NCI-H2107 treated with DMSO at 0.1 percent for 48 hours (cell line): ENCODE results near the gene SLC2A10.

Source experiments
- DNase-seq: peaks from one replicate; lab custom pipeline; 2025; ENCODE audit not compliant: unreplicated experiment; lab: John Stamatoyannopoulos, UW

Gene SLC2A10

DNA sequence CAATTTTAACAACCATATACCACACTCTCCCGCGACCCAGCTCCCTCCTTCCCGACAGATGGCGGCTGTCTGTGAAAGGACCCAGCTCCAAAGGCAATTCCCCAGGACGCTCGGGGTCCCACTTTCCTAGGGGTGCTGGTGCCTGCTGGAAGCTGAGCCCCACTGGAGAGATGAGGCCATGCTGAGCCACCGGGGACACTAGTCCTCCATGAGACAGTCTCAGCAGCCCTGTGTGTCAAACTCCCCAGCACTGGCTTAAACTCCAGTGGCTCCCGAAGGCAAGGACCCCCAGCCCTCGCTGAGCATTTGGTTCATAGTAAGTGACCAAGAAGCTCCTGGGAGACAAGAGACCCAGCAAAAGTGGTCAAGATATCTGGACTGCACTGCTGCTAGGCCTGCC is 52.1 kb downstream of the SLC2A10 start:
- DNase-seq, result no peak

DNA sequence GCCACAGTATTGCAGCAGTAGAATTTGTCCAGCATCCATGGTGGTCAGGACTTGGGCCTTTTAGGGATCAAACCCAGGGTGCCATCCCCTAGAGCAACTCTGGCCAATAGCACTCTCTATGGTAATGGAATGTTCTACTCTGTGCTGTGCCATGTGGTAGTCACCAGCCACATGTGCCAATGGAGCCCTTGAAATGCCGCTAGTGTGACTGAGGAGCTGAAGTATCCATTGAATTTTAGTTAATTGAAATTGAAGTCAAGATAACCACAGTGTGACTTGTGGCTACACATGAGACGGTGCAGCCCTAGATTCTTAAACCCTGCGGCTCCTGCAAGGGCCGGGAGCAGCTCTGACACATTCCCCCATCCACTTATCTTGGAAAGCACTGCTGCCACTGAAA is 54.6 kb downstream of the SLC2A10 start:
- DNase-seq, result no peak

DNA sequence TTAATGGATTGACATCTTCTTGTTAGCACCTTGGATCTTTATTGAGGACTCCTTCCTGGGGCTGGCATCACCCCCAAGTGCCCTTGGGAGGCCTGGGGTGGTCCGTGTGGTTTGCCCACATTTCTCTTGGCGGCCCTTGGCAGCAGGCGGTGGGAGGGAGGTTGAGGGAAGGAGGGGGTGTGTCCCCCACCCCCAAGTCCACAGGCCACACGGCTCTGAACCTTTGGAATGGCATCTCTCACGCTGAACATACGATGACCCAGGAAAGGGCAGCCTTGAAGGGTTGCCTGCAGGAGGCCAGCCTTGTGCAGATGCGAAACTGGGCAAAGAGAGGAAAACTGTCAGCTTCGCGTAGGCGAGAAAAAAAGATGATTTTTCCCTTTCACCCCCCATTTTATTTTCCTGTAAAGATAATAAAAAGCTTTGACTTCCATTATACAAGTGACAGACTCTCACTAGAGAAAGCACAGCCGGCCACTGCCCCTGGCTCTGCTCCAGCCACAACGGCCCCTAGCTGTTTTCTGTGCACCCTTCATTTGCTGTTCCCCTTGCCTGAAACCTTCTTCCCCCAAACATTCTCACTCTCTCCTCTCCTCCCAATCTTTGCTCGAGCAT is 56.2 kb downstream of the SLC2A10 start:
- no peak for DNase-seq

DNA sequence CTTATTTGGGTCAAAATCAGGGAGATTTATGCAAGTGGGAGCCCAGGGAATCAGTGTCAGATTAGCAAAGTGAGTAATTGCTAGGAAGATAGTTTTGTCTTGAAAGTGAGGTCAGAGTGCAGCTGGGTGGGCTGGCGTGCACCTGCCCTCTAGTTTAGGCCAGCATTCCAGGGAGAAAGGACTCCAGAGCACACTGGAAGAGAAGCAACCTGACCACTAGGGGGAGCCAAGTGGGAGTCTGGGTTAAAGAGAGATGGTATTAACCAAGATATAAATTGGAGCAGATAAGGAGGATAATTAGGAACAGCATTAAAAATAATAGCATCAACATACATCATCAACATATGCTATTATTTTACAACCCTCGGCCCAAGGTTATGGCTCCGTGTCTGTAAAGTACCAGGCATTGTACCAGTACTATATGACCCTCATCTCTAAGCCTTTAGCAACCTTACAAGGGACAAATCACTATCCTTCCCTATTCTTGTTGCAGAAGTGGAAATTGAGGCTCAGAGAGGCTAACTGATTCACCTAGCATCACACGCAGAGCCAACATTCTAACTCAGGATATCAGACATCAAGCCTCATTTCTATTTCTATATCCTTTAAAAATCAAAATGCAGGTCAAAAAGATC is 57.8 kb downstream of the SLC2A10 start:
- DNase-seq, result peak; percentile 1

DNA sequence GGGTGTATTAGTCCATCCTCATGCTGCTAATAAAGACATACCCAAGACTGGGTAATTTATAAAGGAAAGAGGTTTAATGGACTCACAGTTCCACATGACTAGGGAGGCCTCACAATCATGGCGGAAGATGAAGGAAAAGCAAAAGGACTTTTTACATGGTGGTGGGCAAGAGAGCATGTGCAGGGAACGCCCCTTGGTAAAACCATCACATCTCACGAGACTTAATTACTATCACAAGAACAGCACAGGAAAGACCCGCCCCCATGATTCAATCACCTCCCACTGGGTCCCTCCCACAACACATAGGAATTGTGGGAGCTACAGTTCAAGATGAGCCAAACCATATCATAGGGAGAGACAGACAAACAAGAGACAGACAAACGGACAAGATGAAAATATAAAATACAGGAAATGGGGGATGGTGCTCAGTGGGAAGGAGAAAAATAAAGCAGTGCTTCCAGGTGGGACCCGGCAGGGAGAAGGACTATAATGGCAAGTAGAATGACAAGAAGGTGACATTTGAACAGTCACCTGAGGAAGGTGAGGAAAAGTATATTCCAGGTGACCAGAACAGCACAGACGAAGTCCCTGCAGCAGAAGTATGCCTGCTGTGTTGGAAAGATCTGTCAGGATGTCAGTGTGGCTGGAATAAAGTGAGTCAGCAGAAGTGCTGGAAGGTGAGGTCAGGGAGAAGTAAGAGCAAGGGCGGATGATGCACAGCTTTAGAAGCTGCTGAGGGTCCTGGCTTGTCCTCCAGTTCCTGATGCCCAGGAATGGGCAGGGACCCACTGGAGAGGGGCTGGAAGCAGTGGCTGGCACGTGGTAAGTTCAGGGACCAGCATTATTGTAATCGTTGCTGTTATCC is 61.1 kb downstream of the SLC2A10 start:
- DNase-seq, result no peak

DNA sequence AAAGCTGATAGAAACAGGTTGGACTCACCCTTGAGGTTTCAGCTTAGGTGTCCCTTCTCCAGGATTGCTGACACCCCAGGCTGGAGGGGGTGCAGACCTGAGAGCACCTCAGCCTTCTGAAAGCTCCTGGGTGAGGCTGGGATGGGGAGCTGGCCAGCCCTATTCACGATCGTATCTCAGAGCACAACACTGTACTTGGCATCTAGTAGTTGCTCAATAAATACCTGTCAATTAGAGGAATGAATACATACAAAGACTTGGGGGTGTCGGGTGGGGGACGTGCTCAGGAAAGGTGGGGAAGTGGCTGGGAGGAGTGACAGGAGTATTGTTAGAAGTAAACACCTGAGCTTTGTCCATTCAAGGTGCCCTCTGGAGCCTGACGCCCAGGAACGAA is 61.7 kb downstream of the SLC2A10 start:
- DNase-seq, result no peak

DNA sequence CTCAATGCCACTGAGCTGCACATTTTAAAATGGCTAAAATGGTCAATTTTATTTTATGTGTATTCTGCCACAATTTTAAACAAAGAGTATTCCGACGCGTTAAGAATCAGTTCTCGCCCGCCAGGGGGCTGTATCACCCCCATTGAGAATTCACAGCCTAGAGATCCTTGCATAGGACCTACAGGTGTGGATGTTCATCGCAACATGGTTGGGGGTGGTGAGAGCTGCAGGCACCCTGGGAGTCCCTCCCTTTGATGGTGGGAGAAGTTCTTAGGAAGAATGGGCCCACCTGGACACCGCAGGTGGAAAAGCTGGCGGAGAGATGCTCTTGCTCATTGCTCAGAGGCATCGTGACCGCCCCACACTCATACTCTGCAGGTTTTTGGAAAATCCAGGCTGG is 63.5 kb downstream of the SLC2A10 start:
- DNase-seq, result no peak

DNA sequence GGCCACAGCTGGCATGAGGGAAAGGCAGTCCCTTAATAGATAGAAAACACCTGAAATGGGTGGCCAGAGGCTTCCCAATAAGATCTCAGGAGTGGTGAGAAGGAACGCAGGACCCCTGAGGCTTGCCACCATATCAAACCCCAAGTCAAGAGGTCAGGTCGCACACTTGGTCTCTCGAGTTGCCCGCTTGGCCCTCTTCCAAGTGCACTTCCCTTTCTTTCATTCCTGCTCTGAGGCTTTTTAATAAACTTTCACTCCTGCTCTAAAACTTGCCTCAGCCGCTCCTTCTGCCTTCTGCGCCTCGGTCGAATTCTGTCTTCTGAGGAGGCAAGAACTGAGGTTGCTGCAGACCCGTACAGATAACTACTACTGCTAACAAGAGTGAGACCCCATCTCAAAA is 64.2 kb downstream of the SLC2A10 start:
- no peak for DNase-seq

DNA sequence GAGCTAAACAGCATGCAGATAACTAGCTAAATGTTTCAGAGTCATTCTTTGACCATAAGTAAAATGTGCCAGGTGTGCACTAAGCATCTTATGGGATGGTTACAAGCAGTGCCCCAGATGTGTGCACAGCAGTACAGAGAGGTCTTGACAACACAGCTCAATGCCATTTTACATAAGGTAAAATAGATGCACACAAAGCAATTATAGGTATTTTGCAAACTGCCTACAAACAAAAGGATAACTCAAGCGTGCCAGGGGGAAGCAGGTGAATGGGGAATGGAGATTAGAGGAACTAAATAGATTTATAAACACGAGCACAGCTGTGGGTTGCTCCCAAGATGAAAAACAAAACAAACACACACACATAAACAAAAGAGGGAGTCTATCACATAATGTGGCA is 64.8 kb downstream of the SLC2A10 start:
- DNase-seq, result peak; percentile 71

DNA sequence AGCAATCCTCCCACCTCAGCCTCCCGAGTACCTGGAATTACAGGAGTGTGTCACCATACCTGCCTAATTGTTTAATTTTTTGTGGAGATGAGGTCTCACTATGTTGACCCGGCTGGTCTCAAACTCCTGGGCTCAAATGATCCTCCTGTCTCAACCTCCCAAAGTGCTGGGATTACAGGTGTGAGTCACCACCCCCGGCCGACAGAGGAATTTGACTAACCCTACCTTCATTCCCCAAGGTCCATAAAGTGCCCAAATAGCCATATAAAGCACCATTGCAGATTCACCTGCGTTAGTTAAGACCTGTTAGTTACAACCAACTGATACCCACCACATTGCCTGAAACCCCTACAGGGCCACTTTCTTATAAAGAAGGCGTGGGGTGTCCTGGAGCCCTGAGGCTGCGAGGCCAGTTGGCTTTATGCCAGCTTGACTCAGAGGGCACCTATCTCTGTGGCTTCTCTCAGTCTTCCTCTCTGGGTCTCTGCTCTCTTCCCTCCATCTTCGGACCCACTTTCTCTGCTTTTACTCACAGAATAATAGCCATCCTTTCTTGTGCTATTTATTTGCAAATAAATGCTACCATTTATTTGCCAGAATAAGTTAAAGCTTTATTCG is 65.6 kb downstream of the SLC2A10 start:
- no peak for DNase-seq

DNA sequence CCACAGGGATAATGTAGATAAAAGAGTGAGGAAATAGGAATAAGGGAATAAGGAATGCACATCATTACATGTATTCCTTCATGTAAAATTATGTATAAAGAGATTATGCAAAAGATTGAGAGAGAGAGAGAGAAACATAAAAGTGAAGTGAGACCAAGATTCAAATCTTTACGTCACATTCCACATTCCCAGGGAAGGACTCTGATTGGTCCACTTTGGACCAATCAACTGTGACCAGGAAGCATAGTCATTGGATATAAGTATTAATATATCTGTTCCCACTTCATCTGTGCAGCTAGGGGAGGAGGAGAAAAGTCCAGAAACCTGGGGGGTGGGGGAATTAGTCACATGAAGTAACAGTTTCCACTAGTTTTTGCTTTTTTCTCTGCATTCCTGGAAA is 66.4 kb downstream of the SLC2A10 start:
- DNase-seq, result no peak

DNA sequence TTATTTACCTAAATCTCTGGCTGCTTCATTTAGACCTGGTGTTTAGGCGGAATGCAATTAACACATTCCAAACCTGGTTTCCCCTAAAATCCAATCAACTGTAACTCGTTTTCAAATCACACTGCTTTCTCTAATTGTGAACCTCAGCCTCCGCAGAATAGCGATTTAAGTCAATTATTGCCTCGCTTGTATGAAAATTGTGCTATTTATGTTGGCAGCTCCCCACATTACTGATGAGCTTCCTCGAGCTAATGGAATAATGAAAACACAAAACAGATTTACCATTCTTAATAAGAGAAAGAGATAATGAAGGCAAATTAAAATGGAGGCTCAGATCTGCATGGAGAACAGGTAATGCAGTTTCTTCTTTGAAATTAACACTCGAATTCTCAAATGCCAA is 67.9 kb downstream of the SLC2A10 start:
- DNase-seq, result no peak

DNA sequence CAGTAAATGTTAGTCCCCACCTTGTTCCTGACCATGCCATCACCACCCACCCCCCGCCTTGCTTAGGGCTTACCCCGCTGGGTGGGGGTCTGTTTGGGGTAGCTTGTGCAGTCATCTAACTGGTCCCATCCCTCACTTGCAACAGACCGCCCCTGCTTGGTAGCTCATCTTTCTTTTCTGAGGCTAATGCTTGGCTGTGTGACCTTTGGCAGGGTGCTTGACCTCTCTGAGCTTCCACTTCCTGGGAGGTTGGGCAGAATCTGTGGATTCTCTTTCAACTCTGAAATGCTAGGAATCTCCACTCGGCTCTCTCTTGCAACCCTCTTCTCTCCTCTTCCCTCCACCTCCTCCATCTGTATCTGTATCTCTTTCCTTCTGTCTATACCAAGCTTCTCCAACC is 70.4 kb downstream of the SLC2A10 start:
- no peak for DNase-seq

DNA sequence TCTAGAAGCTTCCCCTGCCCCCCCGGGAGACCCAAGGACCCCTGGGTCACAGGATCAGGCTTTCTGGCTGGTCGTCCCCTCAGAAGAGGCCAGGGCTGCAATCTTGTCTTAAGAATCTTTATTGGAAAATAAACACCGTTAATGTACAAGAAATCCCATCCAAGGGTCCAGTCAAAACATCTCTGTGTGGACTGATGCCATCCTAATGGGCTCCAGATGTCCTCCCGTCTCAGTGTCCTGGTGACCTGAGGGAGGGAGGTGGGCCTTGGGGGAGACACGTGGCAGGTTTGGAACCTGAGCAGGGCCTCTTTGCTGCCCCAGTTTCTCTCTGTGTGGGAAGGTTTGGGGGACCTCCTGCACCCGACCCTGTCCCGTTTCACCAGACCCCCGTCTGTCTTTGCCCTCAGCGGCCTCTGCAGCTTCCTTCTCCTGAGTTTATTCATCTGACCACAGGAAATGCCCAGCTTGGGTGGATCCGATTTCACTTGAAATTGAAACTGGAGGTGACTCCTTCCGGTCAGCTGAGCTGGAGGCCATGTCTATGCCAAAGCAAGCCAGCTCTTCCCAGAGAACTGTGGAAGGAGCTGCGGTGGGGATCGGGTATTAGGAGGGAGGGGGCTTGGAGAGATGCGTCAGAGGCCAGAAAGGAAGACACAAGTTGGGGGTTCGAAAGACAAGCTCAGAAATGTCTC is 75.1 kb downstream of the SLC2A10 start:
- DNase-seq, result no peak
